ENCODE measurements around the gene OR11H7.
"Not testable (repeated sequence)": the region's sequence is repeated elsewhere in the genome, so short reads cannot be mapped to it uniquely, and the experiment has no call there.

The OR11H7 gene

DNA sequence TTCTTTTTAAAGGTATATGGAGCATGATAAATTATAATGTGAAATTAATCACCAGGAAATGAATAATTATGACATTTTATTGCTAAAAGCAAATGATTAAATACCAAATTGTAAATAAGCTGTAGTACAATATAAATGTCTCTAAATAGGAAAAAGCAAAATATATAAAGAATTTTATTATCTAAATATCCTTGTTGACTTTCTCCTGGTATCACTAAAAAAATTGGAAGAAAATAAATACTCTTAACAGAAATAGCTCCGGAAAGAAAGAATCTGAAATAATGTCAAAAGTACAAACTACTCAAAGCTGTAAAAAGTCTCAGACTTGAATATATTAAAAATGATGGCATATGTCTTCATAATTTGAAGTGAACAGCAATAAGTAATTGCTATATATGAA lies at the start of gene OR11H7:
OR11H7 (plus strand) TSS at position 301 of the 400 bp plus-strand sequence.
- no peak for DNase-seq

DNA sequence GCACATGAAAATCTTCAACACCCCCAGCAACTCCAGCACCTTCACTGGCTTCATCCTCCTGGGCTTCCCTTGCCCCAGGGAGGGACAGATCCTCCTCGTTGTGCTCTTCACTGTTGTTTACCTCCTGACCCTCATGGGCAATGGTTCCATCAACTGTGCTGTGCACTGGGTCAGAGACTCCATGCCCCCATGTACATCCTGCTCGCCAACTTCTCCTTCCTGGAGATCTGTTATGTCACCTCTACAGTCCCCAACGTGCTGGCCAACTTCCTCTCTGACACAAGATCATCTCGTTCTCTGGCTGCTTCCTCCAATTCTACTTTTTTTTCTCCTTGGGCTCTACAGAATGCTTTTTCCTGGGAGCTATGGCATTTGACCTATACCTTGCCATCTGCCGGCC lies 49.6 kb upstream of the OR11H7 start:
- DNase-seq, result peak; percentile 3

DNA sequence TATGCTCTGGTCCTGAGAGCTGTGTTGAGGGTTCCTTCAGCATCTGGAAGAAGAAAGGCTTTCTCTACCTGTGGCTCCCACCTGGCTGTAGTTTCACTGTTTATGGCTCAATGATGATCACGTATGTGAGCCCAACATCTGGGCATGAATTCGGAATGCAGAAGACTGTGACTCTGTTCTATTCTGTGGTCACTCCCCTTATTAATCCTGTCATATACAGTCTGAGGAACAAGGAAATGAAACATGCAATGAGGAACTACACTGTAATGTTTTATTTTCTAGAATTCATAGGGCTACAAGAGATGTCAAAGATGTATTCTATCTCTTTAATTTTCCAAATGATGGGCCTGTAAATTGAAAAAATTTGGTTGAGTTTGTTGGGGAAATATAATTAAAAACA lies 48.9 kb upstream of the OR11H7 start:
- DNase-seq, result no peak

- DNase-seq, result no peak
These were observed 48.3 kb upstream of the OR11H7 start for GRCh38 chr14:20180486-20180885.

DNA sequence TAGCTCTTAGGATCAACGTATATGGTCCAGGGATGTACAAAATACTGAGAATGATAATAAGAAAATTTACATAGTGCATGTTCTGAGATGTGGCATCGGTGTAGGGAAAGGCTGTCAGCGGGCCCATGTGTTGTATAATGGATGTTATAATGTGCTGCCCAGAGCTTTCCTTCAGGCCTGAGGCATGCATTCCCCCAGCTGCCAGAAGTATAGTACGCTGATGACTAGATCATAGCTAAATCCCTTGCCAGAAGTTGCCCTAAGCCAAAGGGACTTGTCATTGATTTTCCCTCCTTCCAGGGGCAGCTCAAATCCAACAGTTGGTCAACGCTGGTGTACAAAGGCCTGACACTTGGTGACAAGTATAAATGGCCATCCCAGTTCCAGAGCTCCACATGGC lies 44.6 kb upstream of the OR11H7 start:
- no peak for DNase-seq

DNA sequence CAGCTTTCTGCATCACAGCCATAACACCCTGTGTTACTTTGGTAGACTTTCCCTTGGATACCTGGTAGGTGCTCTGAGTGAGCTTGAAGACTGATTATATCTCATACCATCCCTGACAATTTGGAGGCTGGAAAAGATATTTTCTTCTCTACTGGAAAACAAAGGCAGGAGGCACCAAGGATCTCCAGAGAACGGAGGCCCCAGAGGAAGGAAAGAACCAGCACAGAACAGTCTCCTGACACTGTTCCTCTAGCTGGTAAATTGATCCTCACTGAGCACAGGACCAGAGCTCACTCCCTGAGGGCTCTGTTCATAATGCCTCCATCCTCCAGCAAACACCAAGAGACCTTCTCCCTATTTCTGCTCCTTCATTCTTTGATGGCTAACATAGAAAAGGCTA lies 38.2 kb upstream of the OR11H7 start, which contains the start of gene OR11G2:
OR11G2 (plus strand) TSS at position 301 of the 400 bp plus-strand sequence. CDS start 6,542 bp downstream, outside the sequence.
- DNase-seq, result no peak

DNA sequence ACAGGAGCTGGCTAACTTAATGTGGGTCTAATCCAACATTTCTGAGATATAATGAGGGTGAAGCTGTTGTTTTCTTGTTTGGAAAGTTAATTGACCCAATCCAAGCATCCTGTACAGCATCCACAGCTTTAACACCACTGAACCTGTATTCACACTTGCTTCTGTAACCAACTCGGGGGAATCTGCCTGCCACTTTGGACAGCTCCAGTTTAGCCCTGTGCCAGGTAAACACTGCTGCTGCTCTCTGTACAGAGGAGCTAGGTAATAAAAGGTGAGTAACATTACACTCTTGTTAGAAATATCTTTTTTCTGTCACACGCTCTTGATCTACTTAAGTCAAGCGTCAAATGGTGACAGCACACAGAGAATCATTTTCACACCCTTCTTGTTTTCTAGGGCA lies 37.4 kb upstream of the OR11H7 start:
- no peak for DNase-seq

DNA sequence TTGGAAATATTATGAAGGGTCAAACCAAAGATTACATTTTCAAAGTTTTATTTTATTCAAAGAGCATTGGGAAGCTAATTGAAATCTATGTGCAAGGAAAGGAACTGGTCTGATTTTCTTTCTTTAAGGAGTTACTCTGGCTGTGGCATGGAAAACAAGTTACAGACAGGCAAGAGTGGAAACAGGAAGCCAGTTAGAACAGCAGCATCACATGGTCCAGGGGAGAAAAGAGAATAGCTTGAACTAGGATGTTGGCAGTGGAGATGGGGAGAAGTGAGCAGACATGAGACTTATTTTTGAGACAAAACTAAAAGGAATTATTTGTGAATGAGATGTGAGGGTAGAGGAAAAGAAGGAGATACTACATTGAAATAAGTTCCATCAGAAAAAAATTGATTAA lies 34.7 kb upstream of the OR11H7 start:
- peak; percentile 21 for DNase-seq

GRCh38 chr14:20195170-20195569 lies 33.6 kb upstream of the OR11H7 start:
- not testable (repeated sequence) for DNase-seq

GRCh38 chr14:20195911-20196310 lies 32.9 kb upstream of the OR11H7 start:
- DNase-seq, result no peak

DNA sequence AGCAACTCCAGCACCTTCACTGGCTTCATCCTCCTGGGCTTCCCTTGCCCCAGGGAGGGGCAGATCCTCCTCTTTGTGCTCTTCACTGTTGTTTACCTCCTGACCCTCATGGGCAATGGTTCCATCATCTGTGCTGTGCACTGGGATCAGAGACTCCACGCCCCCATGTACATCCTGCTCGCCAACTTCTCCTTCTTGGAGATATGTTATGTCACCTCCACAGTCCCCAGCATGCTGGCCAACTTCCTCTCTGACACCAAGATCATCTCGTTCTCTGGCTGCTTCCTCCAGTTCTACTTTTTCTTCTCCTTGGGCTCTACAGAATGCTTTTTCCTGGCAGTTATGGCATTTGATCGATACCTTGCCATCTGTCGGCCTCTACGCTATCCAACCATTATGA lies 31.3 kb upstream of the OR11H7 start:
- no peak for DNase-seq

DNA sequence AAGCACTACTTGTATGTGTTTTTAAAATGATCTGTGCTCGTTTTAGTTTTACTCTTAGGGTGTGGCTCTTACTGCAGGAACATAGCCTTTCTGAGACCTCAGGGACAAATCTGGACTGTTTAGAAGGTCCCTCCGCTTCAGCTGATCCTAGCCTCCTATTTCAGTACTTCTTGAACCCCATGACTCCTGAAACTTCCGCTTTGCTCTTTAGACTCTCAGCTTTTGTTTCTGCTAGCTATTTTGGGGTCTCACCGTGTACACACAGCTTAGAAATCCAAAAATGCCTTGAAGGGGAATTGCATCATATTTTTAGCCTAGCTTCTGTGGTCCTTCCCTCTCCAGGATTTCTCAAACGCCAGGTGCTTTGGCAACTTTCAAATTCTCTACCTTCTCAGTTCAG lies 29.8 kb upstream of the OR11H7 start:
- DNase-seq, result no peak

GRCh38 chr14:20204721-20205120 lies 24.1 kb upstream of the OR11H7 start:
- DNase-seq, result no peak

GRCh38 chr14:20209595-20209994 lies 19.2 kb upstream of the OR11H7 start:
- no peak for DNase-seq

DNA sequence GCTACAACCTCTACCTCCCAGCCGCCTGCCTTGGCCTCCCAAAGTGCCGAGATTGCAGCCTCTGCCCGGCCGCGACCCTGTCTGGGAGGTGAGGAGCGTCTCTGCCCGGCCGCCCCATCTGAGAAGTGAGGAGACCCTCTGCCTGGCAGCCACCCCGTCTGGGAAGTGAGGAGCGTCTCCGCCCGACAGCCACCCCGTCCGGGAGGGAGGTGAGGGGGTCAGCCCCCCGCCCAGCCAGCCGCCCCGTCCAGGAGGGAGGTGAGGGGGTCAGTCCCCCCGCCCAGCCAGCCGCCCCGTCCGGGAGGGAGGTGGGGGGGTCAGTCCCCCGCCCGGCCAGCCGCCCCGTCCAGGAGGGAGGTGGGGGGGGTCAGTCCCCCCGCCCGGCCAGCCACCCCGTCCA lies 16.4 kb upstream of the OR11H7 start:
- DNase-seq, result not testable (repeated sequence)

DNA sequence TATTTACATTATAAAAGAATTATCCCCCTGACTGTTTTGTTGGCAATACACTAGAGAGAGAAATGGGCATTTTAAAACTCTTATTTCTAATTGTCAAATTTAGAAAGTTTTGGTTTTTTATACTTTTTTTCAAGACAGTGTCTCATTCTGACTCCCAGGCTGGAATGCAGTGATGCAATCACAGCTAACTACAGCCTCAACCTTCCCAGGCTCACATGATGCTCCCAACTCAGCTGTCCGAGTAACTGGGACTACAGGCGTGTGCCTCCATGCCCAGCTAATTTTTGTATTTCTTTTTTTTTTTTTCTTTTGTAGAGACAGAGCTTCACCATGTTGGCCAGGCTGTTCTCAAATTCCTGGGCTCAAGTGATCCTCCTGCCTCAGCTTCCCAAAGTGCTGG lies 13.6 kb upstream of the OR11H7 start:
- DNase-seq, result no peak

GRCh38 chr14:20219033-20219432 lies 9.7 kb upstream of the OR11H7 start:
- no peak for DNase-seq

- DNase-seq, result no peak
These were observed 5.4 kb upstream of the OR11H7 start, which contains the start of gene OR11H6 for GRCh38 chr14:20223410-20223809. Gene OR11H6 (plus strand): TSS chr14:20223710. CDS start chr14:20223710, 0 bp downstream.

DNA sequence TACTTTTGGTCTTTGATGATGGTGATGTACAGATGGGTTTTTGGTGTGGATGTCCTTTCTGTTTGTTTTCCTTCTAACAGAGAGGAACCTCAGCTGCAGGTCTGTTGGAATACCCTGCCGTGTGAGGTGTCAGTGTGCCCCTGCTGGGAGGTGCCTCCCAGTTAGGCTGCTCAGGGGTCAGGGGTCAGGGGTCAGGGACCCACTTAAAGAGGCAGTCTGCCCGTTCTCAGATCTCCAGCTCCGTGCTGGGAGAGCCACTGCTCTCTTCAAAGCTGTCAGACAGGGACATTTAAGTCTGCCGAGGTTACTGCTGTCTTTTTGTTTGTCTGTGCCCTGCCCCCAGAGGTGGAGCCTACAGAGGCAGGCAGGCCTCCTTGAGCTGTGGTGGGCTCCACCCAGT lies 6.6 kb downstream of the OR11H7 start:
- not testable (repeated sequence) for DNase-seq

DNA sequence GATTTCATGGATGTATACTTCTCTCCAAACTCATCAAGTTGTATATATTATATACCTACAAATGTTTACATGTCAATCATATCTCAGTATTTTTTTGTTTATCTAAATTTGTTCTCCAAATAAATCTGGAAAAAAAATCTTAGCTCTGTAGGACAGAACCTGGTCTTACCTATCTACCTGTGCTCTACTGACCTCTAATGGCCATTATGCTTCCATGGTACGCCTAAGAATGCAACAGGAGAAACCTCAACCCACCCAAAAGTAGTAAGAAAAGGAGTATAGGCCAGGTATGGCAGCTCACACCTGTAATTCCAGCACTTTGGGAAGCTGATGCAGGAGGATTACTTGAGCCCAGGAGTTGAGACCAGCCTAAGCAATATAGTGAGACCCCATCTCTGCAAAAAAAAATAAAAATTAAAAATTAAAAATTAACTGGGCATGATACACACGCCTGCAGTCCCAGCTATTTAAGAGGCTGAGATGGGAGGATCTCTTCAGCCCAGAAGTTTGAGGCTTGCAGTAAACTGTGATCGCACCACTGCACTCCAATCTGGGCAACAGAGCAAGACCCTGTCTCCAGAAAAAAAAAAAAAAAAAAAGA lies 19.0 kb downstream of the OR11H7 start:
- DNase-seq, result no peak

- DNase-seq, result no peak
These were observed 33.9 kb downstream of the OR11H7 start for GRCh38 chr14:20262642-20263128.

DNA sequence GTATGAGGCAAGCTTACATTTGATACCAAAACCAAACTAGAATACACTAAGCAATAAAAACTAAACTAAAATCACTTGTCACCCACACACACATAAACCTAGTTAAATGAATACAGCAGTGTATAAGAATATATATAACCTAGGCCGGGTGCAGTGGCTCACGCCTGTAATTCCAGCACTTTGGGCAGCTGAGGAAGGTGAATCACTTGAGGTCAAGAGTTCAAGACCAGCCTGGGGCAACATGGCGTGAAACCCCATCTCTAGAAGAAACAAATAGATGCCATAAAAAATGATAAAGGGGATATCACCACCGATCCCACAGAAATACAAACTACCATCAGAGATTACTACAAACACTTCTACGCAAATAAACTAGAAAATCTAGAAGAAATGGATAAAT lies 35.6 kb downstream of the OR11H7 start:
- DNase-seq, result not testable (repeated sequence)

- DNase-seq, result no peak
These were observed 45.3 kb downstream of the OR11H7 start for GRCh38 chr14:20274062-20274461.

GRCh38 chr14:20277409-20277808 lies 48.6 kb downstream of the OR11H7 start:
- DNase-seq, result no peak

DNA sequence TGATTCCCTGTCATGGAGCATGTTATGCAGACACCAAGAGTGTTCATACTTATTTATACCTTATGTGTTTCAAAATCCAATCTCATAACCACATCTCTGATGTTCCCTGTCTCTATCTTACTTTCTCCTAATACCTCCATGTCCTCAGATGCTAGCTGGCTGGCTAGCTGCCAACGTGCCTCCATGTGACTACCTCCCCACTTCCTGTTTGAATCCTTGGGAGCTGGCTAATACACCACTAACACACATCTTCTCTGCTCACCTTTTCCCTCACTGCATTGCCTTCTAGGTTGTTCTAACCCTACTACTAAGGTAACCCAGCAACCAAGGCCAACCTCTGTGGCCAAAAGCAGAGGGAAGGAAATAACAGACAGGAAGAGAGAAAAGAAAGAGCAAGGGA lies 49.6 kb downstream of the OR11H7 start:
- no peak for DNase-seq

All from midbrain (tissue), 1 donor.